ENCODE data around the gene OCRL.

The OCRL gene

DNA sequence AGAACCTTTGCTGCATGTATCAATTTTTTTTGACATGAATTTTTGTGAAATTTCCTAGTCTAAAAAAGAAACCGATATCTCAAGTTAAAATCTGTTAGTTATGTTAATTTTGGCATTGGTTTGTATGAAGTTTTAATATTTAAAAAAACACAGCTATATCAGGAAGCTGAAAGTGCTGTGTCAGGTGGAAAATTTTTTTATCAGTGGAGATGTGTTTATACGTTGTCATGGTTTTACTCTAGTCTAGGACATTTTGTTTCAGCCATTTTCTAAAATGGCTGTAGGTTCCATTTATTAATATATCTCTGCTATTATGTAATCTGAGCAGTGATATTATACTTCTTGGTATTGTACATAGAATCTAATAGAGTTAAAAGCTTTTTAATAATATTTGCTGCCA lies 34.2 kb downstream of the OCRL start:
- DNase-seq (ENCODE audit: low read depth, low spot score) = no peak
- H3K4me3 ChIP-seq (ENCODE audit: low read depth, low read length) = no peak overlapping the region
- ChIA-PET POLR2A (no interaction called here), CTCF (no interaction called here)
- TF ChIP-seq, protein P1, sequence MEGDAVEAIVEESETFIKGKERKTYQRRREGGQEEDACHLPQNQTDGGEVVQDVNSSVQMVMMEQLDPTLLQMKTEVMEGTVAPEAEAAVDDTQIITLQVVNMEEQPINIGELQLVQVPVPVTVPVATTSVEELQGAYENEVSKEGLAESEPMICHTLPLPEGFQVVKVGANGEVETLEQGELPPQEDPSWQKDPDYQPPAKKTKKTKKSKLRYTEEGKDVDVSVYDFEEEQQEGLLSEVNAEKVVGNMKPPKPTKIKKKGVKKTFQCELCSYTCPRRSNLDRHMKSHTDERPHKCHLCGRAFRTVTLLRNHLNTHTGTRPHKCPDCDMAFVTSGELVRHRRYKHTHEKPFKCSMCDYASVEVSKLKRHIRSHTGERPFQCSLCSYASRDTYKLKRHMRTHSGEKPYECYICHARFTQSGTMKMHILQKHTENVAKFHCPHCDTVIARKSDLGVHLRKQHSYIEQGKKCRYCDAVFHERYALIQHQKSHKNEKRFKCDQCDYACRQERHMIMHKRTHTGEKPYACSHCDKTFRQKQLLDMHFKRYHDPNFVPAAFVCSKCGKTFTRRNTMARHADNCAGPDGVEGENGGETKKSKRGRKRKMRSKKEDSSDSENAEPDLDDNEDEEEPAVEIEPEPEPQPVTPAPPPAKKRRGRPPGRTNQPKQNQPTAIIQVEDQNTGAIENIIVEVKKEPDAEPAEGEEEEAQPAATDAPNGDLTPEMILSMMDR (IDR thresholded peaks at IDR 0.05; ENCODE audit: insufficient read depth, low read length, missing control alignments) = no peak

DNA sequence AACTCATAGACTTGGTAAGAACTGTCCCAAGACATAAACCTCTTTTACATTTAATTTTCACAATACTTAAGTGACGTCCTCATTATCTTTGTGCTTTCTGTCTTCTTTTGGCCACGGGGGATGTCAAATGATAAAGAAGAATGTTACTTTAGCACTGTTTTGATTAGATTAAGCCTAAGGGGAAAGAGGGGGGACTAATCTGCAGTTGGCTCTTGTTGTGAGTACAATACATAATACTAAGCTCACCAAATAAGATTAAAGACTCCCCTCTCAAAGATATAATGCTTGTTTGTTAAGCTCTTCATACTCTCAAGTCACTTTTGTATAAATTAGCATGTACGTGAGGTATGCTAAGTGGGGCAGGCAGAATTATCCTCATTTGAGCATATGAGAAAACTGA lies 36.5 kb downstream of the OCRL start:
- ChIA-PET CTCF (no interaction called here), POLR2A (no interaction called here)
- no peak for DNase-seq (ENCODE audit: low read depth, low spot score)
- TF ChIP-seq, protein P1 (IDR thresholded peaks at IDR 0.05; ENCODE audit: insufficient read depth, low read length, missing control alignments) = no peak
- H3K4me3 ChIP-seq (ENCODE audit: low read depth, low read length) = no peak overlapping the region

DNA sequence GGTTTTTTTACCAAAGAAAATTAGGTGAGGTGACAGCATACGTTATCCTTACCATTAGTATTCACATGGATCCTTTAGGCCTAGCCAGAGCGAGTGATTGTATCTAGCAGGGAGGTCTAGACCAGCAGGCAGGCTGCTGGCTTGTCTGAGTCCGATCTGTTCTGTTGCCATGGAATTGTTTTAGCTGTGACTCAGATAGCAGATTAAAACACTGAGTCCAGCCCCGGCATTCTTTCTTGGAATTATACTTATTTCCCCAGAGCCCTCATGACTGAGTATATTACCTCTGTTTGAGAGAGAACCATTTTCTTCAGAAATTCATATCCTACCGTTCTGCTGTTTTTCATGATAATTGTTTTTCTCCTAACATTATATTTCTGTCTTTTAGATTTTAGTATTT lies 37.4 kb downstream of the OCRL start:
- POLR2A ChIA-PET = no interaction called here
- CTCF ChIA-PET = no interaction called here
- peak; percentile 53 for DNase-seq (ENCODE audit: low read depth, low spot score)
- no peak overlapping the region for H3K4me3 ChIP-seq (ENCODE audit: low read depth, low read length)
- TF ChIP-seq, protein P1 (IDR thresholded peaks at IDR 0.05; ENCODE audit: insufficient read depth, low read length, missing control alignments) = no peak

DNA sequence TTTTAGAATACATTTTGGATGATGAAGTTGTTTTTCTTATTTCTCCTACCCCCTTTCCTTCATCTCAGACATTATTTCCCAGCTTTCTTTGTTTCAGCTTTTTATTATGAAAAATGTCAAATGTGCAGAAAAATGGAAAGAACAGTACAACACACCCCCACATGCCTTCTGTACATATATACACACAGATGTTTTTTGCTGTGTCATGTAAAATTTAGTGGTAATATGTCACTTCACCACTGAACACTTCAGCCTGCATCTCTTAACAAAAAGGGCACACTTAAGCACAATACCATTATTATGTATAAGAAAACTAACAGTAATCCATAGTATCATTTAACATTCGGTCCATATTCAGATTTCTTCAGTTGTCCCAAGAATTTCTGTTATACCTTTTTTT lies 37.8 kb downstream of the OCRL start:
- no peak for DNase-seq (ENCODE audit: low read depth, low spot score)
- CTCF ChIA-PET = no interaction called here

DNA sequence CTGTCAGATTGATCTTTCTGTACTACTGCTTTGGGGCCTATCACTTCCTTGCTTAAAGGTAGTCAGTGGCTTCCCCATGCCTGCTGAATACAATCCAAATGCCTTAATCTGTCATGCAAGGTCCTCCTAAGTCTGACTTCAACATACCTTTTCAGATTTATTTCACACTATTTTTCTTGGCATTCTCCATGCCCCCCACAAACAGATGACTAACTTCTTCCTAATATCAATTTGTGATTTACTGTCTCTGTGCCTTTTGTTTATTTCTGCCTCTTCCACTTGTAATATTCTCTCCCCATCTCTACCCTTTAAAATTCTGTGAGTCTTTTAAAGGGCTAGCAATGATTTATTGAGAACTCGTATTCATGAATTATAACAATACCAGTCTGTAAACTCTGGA lies 41.8 kb downstream of the OCRL start:
- ChIA-PET POLR2A (no interaction called here), CTCF (no interaction called here)
- no peak for DNase-seq (ENCODE audit: low read depth, low spot score)
- TF ChIP-seq, protein P1 (IDR thresholded peaks at IDR 0.05; ENCODE audit: insufficient read depth, low read length, missing control alignments) = no peak
- H3K4me3 ChIP-seq (ENCODE audit: low read depth, low read length) = no peak overlapping the region

More for the DNA sequence above, 37.8 kb downstream of the OCRL start:
- no peak overlapping the region for H3K4me3 ChIP-seq (ENCODE audit: low read depth, low read length)
- POLR2A ChIA-PET = no interaction called here
- TF ChIP-seq, protein P1 (IDR thresholded peaks at IDR 0.05; ENCODE audit: insufficient read depth, low read length, missing control alignments) = no peak

DNA sequence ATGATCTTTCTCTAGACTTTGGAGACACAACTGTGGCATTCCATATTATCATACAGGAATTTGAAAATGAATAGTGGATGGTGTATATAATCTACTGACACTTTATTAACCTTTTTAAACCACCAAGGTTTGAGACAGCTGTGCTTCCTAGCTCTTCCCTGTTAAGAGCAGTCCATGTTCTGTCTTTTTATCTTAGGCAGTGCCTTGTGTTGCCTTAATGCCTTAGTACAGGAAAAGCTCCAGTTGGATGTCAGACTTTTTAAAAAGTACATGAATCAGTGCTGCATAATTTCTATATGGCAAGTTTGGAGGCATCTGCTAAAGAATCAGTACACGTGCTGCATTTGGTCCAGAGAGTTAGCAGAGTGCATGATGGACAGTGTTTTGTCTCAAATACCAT lies 45.1 kb downstream of the OCRL start:
- DNase-seq (ENCODE audit: low read depth, low spot score) = no peak
- TF ChIP-seq, protein P1 (IDR thresholded peaks at IDR 0.05; ENCODE audit: insufficient read depth, low read length, missing control alignments) = no peak
- POLR2A ChIA-PET = no interaction called here
- no peak overlapping the region for H3K4me3 ChIP-seq (ENCODE audit: low read depth, low read length)
- CTCF ChIA-PET = interaction anchor here (1.4 to 2.4 kb wide), 2 partner anchors 16 to 20 kb away, joined by 3 to 12 read pairs; no protein-coding TSS in a partner anchor

All from AG04449 (cell line).